Skin epidermis (tissue), 12 donors: ENCODE data around the gene HOXB1.

Experiments used
- H3K27ac ChIP-seq, 21 experiments: fragments of 200-600 bp; sonication (generic) in 11 of 21; one replicate each; pipeline ENCODE4 v1.5.0; 2020; ENCODE audit warnings: mild to moderate bottlenecking in 3 of 21, inconsistent platforms in 2 of 21, moderate library complexity in 2 of 21
- H3K4me3 ChIP-seq, 7 experiments: fragments of 200-600 bp; sonication (generic) in 2 of 7; one replicate each; pipeline ENCODE4 v1.5.0; 2020; ENCODE audit warnings: inconsistent platforms in 2 of 7, mild to moderate bottlenecking in 2 of 7, moderate library complexity in 1 of 7

HOXB1 gene

GRCh38 chr17:48568499-48569239 is 37.9 kb upstream of the HOXB1 start:
- no peak overlapping the region for H3K4me3 ChIP-seq
- H3K27ac ChIP-seq: peak overlapping the region in 6 of 21 experiments; percentile 45 to 94 (median 64)

GRCh38 chr17:48567646-48568354 is 37.0 kb upstream of the HOXB1 start:
- H3K4me3 ChIP-seq: no peak overlapping the region
- H3K27ac ChIP-seq: peak overlapping the region in 3 of 21 experiments; percentile 59 to 94 (median 68)

- Histone ChIP-seq H3K27ac (peak overlapping the region in 4 of 21 experiments; percentile 21 to 94 (median 52)), H3K4me3 (no peak overlapping the region)
Measured at GRCh38 chr17:48567209-48567608, 36.4 kb upstream of the HOXB1 start.

- Histone ChIP-seq H3K4me3 (no peak overlapping the region), H3K27ac (peak overlapping the region in 4 of 21 experiments; percentile 21 to 94 (median 52))
Measured at GRCh38 chr17:48566717-48567116, 35.9 kb upstream of the HOXB1 start.

GRCh38 chr17:48565925-48566710 is 35.3 kb upstream of the HOXB1 start:
- no peak overlapping the region for H3K4me3 ChIP-seq
- peak overlapping the region in 2 of 21 experiments; percentile 14 to 94 for H3K27ac ChIP-seq

GRCh38 chr17:48565022-48565554 is 34.3 kb upstream of the HOXB1 start:
- H3K4me3 ChIP-seq: peak overlapping the region in 1 of 7 experiments; percentile 22
- H3K27ac ChIP-seq: peak overlapping the region in 5 of 21 experiments; percentile 28 to 82 (median 74)

DNA sequence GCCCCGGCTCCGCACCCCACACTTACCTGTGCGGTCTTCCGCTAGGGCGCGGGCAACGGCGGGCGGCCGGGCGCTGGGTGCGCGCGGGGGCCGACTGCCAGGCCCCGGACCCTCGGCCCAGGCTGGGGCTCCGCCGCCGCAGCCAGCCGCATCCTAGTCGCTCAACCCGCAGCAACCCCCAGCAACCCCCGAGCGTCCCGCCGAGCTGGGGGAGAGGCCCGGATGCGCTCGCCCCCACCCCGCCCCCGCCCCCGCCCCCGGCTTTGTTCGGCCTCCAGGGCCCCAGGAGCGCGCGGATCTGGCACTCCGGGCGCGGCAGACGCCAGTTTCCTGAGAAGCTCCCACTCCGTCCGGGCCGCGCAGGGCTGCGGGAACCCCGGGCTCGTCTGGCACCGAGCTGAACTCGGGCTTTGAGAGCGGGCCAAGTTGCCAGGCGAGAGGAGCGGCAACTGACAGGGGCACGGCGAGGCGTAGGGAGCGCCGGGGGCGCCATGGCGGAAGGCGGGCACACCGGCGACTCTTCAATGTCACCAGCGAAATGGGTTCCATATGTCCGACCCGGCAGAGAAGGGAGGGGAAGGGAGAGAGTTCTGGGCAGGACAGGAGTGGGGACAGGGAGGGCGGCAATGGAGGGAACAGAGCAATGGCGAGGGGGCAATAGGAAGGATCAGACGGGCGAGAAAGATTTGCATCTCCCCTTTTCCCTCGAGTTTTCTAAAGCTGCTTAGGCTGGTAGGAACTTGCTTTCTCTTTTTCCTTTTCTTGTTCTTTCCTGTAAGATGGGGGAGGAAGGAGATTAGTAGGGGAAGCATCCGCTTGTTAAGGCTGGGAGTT is 33.6 kb upstream of the HOXB1 start:
- peak overlapping the region in 17 of 21 experiments; percentile 1 to 82 (median 55) for H3K27ac ChIP-seq
- H3K4me3 ChIP-seq: peak overlapping the region; percentile 11 to 40 (median 27)

- Histone ChIP-seq H3K4me3 (peak overlapping the region; percentile 11 to 40 (median 27)), H3K27ac (peak overlapping the region in 16 of 21 experiments; percentile 1 to 82 (median 58))
Measured at GRCh38 chr17:48563867-48564187, 33.0 kb upstream of the HOXB1 start.

DNA sequence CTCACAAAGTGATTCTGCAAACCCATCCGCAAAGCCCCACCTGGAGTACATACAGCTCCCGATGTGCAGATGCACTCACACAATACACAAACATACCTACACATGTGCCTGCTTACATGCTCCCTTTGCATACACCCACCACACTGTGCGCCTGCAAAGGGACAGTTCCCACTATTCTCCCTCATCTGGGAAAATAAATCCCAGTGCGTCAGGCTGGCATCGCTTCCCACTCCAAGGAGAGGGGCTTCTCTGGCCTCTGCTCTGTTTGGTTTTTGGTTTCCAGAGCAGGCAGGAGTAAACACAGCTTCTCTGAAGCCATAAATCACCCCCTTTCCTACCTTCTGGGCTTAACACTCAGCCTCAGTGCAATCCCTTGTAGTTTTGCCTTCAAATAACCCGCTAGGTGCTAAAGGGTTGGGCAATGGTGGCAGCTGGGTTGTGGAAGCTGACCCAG is 32.6 kb upstream of the HOXB1 start:
- Histone ChIP-seq H3K27ac (peak overlapping the region in 9 of 21 experiments; percentile 30 to 82 (median 66)), H3K4me3 (peak overlapping the region in 4 of 7 experiments; percentile 11 to 40 (median 32))

DNA sequence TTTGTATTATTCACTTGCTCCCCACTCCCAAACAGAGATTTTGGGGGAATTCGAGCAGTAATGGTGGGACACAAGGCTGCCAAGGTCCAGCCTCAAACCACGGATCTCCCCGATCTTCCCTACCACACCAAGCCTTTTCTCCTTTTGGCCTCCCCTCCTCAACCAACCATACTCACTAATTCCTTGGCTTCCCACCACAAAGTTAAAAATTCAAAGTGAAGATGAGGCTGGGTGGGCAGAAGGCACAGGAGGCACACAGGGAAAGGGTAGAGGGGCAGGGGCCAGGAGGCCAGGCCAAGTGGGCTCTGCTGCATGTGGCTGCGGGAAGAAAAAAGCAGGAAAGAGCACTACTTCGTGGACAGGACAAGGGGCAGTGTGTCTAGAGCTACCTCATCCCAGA is 32.1 kb upstream of the HOXB1 start:
- peak overlapping the region in 4 of 21 experiments; percentile 11 to 82 (median 74) for H3K27ac ChIP-seq
- no peak overlapping the region for H3K4me3 ChIP-seq

GRCh38 chr17:48561884-48562810 is 31.3 kb upstream of the HOXB1 start:
- Histone ChIP-seq H3K4me3 (no peak overlapping the region), H3K27ac (peak overlapping the region in 3 of 21 experiments; percentile 11 to 82 (median 81))

DNA sequence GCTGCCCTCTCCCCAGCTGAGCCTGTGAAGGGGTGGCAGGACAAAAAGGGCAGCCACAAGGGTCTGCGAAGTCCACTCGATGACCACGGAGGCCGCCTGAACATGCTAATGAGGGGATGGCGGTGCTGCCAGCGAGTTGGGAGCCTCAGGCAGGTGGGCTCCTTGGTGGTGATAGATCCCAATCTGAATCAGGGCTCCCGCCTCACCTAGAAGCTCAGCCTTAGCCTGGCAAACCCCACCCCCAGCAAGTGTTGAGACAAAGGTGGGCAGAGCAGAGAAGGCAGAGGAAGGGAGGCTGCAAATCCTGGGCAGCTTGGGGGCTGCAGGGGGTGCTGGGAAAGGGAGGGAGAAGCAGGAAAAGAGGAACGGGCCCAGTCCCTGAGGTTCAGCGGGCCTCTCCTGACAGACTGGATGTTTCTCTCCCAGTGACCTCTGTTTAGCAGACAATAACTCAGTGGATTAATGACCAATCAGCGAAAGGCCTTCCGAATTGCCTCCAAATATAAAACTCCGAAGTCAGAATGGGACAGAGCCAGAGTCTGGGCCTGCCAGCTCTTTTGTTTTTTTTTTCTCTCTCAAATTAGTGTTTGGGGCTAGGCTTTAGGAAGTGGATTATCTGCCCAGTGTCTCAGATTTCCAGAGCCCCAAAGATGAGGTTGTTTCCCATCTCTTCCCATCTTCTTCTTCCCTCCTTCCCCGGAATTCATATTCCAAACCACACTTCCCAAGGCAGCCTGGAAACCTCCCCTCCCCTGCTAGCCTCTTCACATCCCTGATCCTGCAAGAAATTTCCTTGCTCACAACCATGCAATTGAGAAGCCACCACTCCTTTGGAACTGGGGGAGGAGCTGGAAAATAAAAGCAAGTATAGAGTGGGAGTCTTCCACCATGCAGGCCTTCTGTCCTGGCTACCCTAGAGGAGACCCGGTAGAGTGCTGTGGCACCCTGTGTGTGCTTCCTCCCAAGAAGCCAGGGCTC is 29.3 kb upstream of the HOXB1 start:
- peak overlapping the region in 6 of 21 experiments; percentile 2 to 63 (median 31) for H3K27ac ChIP-seq

DNA sequence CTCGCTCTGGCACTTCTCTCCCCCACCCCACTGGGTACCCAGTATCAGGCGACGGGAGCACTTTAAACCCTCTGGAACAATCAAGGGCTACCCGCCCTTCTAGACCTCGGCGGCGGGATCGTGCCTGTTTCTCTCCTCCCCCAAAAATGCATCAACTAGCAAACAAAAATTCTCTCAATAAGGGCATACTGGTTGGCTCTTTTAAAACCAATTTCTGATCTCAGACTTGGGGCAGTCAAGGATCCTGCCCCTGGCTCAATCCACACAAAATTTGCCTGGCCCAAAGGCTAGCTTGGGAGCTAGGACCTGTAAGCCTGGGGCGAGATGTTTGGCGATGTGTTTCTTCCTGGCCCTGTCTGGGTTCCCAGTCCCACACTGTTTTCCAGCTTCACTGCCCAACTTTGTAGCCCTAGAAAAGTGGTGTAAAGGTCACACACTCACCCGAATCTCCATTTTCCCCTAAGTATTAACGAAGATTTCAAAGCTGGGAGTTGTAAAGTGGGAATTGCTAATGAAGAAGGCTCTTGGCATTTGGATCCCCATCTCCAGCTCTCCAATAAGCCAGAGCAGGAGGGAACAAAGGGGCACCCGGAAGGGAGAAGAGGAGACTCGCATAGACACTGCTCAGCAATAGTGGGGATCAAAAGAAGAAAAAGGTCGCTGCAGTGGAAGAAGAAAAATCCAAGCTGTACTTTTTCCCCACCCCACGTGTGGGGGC is 28.5 kb upstream of the HOXB1 start:
- H3K27ac ChIP-seq: peak overlapping the region in 6 of 21 experiments; percentile 2 to 82 (median 58)
- H3K4me3 ChIP-seq: no peak overlapping the region

More for the DNA sequence above, 29.3 kb upstream of the HOXB1 start:
- no peak overlapping the region for H3K4me3 ChIP-seq

- H3K4me3 ChIP-seq: no peak overlapping the region
Measured at GRCh38 chr17:48558831-48559121, 28.0 kb upstream of the HOXB1 start.

DNA sequence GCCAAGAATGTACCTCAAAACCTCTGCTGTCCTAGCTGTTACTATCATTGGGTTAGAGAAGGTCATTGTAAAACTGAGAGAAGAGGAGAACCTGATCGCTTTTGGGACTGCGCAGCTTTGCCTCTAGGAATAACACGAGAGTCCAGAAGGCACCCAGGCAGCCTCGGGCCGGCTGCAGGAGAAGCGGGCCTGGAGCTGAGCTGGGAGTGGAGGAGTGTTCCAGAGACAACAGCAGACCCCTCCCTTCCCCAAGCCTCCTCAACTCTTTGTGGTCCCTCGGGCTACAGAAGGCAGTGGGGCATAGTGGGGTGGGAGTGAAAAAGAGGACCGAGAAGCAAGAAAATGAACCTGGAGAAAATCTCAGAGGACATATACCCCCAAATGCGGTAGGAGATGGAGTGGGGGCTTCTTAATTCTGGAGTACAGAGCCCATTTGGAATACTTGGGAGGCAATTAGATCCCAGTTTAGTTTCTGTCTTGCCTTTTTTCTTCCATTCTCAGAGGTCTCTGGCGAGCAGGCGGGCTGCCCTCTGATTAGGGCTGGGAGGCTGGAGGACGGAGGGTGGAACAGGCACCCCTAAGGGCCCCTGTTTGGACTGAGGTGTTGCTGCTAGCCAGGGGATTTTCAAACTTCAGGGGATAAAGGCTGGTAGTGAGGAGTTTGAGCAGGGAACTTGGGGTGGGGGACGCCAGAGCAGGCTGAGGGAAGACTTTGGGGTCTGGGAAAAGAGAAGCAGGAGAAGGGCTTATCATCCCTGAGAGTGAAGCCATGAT is 27.4 kb upstream of the HOXB1 start:
- H3K4me3 ChIP-seq: no peak overlapping the region
- peak overlapping the region in 8 of 21 experiments; percentile 18 to 82 (median 72) for H3K27ac ChIP-seq

More at GRCh38 chr17:48558831-48559121, 28.0 kb upstream of the HOXB1 start:
- H3K27ac ChIP-seq: peak overlapping the region in 5 of 21 experiments; percentile 45 to 82 (median 68)
